Colonic mucosa (tissue), 4 donors: ENCODE results near the gene CTTN. TPM values are rescaled to one million over a fixed set of nuclear protein-coding genes. Genes with fewer than 3 reads are reported as not detected.

ENCODE experiments used
- DNase-seq: peaks from one replicate; pipeline ENCODE4 v3.0.0-alpha.2; 2020
- H3K27ac ChIP-seq: fragments of 200-600 bp; one replicate; pipeline ENCODE4 v1.8.0; 2021
- H3K27me3 ChIP-seq: fragments of 200-600 bp; one replicate; pipeline ENCODE4 v1.8.0; 2021
- H3K36me3 ChIP-seq: fragments of 200-600 bp; one replicate; pipeline ENCODE4 v1.8.0; 2021
- H3K4me1 ChIP-seq: fragments of 200-600 bp; one replicate; pipeline ENCODE4 v1.8.0; 2021; ENCODE audit warnings: mild to moderate bottlenecking
- H3K4me3 ChIP-seq: fragments of 200-600 bp; one replicate; pipeline ENCODE4 v1.8.0; 2021
- H3K9ac ChIP-seq, 2 donors: one replicate each; pipeline ENCODE4 v1.7.0; 2013; ENCODE audit warnings: control low read depth in 2 of 2, low read depth in 2 of 2, low read length in 2 of 2
- H3K9me3 ChIP-seq: fragments of 200-600 bp; one replicate; pipeline ENCODE4 v1.8.0; 2021
- intact Hi-C: fragments of 100-400 bp; cut with DNase I; formaldehyde crosslinking; loops from one replicate; pipeline ENCODE4 v1.14.1; 2022
- total RNA-seq, 2 donors: library from RNA; stranded (reverse); fragmentation: NEBNext Ultra II Directional in 1 of 2; extraction: Animal tissue kit (Norgen Biotek cat#: 25700) in 1 of 2; gene quantifications; one replicate each; pipeline ENCODE4 v1.2.1, GENCODE V29; 2021
- TF ChIP-seq, protein P1 (sequence below): fragments of 200-600 bp; IDR thresholded peaks from one replicate; pipeline ENCODE4 v1.8.0; 2022; ENCODE audit warnings: antibody characterized with exemption, mild to moderate bottlenecking
- donor health status: healthy.
- donor health status: DM: no; HTN: no; CAD: no.
- donor health status: DM: no; HTN: no; CAD: no.

Gene CTTN
- total RNA-seq, 2 donors from 2014 or later: 249 to 302 TPM

DNA sequence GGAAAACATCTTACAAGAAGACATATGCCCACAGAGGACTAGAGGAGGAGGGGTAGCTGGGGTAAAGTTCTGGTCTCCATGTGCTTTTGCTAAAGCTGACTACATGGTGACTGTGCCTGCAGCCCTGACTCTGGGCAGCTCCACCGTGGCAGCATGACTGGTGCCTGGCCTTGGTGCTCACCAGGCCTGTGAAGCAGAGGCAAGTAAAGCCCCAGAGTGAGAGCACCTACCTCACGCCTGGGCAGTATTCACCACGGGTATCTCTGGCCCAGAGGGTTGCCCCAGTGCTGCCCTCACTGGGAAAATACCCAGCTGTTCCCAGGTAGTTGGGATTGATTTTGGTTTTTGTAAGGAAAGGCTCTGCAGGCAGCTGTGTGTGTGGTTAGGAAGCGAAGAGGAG lies 78.3 kb downstream of the CTTN start:
- no peak for DNase-seq
- Histone ChIP-seq H3K27me3 (no peaks in the 10 kb centered on the region), H3K9me3 (no peaks in the 10 kb centered on the region), H3K4me3 (no peak overlapping the region), H3K27ac (no peak overlapping the region), H3K4me1 (no peaks in the 10 kb centered on the region), H3K9ac (no peak overlapping the region), H3K36me3 (no peaks in the 10 kb centered on the region)
- intact Hi-C loops: no loop called here
- TF ChIP-seq, protein P1, sequence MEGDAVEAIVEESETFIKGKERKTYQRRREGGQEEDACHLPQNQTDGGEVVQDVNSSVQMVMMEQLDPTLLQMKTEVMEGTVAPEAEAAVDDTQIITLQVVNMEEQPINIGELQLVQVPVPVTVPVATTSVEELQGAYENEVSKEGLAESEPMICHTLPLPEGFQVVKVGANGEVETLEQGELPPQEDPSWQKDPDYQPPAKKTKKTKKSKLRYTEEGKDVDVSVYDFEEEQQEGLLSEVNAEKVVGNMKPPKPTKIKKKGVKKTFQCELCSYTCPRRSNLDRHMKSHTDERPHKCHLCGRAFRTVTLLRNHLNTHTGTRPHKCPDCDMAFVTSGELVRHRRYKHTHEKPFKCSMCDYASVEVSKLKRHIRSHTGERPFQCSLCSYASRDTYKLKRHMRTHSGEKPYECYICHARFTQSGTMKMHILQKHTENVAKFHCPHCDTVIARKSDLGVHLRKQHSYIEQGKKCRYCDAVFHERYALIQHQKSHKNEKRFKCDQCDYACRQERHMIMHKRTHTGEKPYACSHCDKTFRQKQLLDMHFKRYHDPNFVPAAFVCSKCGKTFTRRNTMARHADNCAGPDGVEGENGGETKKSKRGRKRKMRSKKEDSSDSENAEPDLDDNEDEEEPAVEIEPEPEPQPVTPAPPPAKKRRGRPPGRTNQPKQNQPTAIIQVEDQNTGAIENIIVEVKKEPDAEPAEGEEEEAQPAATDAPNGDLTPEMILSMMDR: no peak

DNA sequence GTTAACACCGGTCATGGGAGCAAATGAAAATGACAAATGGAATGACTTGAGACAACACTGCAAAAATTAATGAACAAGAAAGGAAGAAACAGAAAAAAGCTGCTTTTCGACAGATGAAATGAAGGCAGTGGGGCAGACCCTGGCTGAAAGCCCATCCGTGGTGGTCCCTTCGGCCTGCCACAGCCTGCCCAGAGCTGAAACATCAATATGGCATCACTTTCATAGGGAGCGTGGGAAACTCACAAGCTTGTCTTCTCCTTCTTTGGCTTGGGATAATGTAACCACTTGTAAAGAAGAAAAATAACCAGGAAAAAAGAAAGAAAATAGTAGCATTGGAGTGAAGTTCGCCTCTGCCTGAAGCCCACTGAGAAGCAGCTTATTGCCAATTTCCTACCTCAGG lies 78.8 kb downstream of the CTTN start:
- intact Hi-C loops: no loop called here
- no peaks in the 10 kb centered on the region for H3K9me3 ChIP-seq

DNA sequence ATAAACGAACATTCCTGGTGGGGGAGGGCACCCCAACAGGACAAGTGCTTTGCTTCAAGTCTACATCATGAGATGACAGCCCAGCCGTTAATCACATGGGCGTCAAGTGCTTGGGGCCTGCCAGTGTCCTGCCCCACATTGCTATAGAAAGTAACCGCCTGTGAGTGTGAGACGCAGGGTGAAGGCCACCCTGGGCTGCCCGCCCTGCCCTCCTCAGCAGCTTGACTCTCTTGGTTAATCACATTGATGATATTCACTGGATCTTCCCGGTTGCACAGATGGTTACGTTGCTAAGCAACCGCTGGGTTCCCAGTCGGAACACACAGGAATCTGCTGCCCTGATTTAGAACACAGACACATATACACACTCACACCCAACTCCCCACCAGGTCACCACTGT lies 79.3 kb downstream of the CTTN start:
- TF ChIP-seq, protein P1: no peak
- Histone ChIP-seq H3K9ac (no peak overlapping the region), H3K9me3 (no peaks in the 10 kb centered on the region), H3K27ac (no peak overlapping the region), H3K4me1 (no peaks in the 10 kb centered on the region), H3K4me3 (no peak overlapping the region), H3K36me3 (no peaks in the 10 kb centered on the region), H3K27me3 (no peaks in the 10 kb centered on the region)
- DNase-seq: no peak
- intact Hi-C loops: no loop called here

More for the DNA sequence above, 78.8 kb downstream of the CTTN start:
- Histone ChIP-seq H3K4me3 (no peak overlapping the region), H3K36me3 (no peaks in the 10 kb centered on the region), H3K9ac (no peak overlapping the region), H3K27ac (no peak overlapping the region), H3K27me3 (no peaks in the 10 kb centered on the region), H3K4me1 (no peaks in the 10 kb centered on the region)
- TF ChIP-seq, protein P1: no peak
- no peak for DNase-seq

DNA sequence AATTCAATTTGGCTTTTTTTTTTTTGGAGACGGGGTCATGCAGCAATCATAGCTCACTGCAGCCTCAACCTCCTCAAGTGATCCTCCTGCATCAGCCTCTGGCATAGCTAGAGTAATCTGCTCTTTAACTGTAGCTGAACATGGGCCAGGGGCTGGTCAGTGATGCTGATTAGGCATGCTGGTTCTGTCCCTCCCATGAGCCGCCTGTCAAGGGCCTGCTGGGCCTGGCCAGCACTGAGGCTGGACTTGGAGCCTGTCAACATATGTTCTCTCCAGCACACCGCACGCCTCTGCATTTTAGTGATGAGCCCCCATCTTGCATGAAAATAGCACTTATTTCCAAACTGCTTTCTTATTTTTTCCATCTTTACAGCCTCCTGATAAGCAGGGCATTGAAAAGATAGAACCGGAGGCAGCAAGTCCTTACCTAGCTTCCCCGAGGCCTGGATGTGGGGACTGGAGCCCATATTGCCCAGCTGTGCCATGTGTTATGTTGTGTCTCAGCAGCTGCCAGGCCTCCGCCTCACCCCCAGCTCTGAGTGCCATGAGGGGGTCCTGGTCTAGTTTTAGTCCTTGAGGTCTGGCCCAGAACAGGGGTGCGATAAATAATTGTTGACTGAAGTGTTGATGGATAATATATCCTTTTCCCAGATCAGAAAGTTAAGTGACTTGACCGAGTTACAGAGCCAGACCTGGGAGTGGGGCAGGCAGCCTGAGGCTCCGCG lies 80.0 kb downstream of the CTTN start:
- no peak overlapping the region for H3K4me3 ChIP-seq
- no peak overlapping the region for H3K9ac ChIP-seq
- no peaks in the 10 kb centered on the region for H3K9me3 ChIP-seq
- no peak for DNase-seq
- H3K4me1 ChIP-seq: no peaks in the 10 kb centered on the region
- H3K27me3 ChIP-seq: no peaks in the 10 kb centered on the region
- intact Hi-C loops: no loop called here
- TF ChIP-seq, protein P1: no peak
- no peaks in the 10 kb centered on the region for H3K36me3 ChIP-seq
- no peak overlapping the region for H3K27ac ChIP-seq

DNA sequence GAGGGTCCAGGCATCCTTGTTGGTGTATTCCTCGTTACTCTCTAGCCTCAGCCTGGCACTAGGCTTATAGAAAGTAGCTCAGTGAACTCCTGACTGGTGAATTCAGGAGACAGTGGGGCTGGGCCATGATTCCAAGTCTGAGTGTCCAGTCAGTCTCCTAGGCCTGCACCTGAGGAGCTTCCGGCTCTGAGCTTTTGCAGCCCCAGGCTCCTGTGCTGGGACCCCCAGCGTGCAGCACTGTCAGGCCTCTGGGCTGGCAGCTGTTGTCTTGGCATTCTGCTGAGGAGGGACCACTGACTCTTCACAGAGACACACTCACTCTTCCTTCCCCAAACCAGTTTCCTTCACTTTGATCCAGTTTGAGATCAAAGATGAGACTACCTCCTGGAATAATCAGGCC lies 82.4 kb downstream of the CTTN start:
- no peaks in the 10 kb centered on the region for H3K4me1 ChIP-seq
- H3K9ac ChIP-seq: no peak overlapping the region
- intact Hi-C loops: no loop called here
- H3K27me3 ChIP-seq: no peaks in the 10 kb centered on the region
- H3K4me3 ChIP-seq: no peak overlapping the region
- no peak for DNase-seq
- H3K27ac ChIP-seq: no peak overlapping the region
- no peaks in the 10 kb centered on the region for H3K36me3 ChIP-seq
- TF ChIP-seq, protein P1: no peak
- no peaks in the 10 kb centered on the region for H3K9me3 ChIP-seq
